ENCODE data around the gene GALNT18. TPM values are rescaled to one million over a fixed set of nuclear protein-coding genes. Genes with fewer than 3 reads are reported as not detected.

The GALNT18 gene
- total RNA-seq, 1 experiment from 2014 or later: 15.1 TPM

- DNase-seq: peak; percentile 41 to 56
- no peak overlapping the region for H3K4me3 ChIP-seq
- H3K4me1 ChIP-seq: peaks cover 42% of the 10 kb centered on the region
- peak overlapping the region; percentile 23; the same call in 1 of the 2 replicates for H3K27ac ChIP-seq
- no peaks in the 10 kb centered on the region for H3K27me3 ChIP-seq
- H3K36me3 ChIP-seq: no peaks in the 10 kb centered on the region
- H3K9me3 ChIP-seq (replicated peaks): no peaks in the 10 kb centered on the region
Measured at GRCh38 chr11:11422411-11423128, 199.2 kb downstream of the GALNT18 start.

- peaks cover 38% of the 10 kb centered on the region for H3K4me1 ChIP-seq
- no peaks in the 10 kb centered on the region for H3K9me3 ChIP-seq (replicated peaks)
- DNase-seq: no peak
- H3K36me3 ChIP-seq: no peaks in the 10 kb centered on the region
- H3K27ac ChIP-seq: no peak overlapping the region
- no peak overlapping the region for H3K4me3 ChIP-seq
- H3K27me3 ChIP-seq: no peaks in the 10 kb centered on the region
Measured at GRCh38 chr11:11421509-11421908, 200.3 kb downstream of the GALNT18 start.

DNA sequence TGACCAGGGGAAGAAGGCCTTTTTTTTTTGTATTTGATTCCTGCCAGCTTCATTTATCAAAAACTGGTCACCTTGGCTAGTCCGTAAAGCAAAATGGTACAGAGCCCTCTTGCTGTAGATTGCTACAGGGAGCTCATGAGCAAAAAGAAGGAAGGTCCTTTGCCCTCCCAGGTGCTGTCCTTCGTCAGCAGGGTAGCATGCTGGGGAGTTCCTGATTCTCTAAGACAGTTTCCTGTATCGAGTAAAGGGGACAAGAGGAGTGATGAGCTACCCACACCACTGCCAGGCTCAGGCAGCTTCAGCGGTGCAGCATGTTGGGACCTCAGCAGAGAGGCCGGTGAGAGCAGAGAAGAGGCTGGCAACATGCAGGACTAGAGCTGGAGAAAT is 200.9 kb downstream of the GALNT18 start:
- Histone ChIP-seq H3K27ac (no peak overlapping the region), H3K27me3 (no peaks in the 10 kb centered on the region), H3K36me3 (no peaks in the 10 kb centered on the region), H3K4me1 (peaks cover 38% of the 10 kb centered on the region), H3K9me3 (replicated peaks) (no peaks in the 10 kb centered on the region), H3K4me3 (no peak overlapping the region)
- DNase-seq: no peak

DNA sequence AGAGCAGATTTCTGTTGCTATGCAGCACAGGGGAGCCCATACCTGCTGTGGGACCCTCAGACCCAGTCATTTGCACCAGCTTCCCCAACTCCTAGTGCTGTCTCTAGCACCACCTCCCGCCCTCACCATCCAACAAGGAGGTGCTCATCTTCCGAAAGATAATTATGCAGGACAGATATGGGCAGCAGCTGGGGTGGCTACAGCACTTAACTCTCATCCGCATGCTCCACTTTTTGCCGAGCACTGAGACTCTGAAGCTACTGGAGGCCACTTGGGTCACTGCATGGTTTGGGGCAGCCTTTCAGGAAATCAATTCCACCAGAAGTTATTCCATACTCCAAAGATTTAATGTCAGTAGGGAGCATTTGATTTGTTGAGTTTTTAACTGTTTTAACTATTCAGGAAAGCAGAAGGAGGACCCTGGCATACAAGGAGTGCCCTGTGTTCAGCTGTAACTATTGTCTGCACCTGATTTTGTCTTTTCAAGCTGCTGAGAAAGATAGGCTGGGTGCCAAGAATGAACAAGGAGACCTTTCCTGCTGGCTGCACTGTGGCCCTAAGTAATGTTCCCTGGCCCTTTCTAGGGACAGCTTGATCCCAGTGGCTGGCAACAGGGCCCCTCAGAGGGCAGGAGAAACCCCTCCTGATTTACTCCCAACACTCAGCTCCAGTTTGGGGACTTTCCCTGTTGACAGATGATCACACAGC is 201.5 kb downstream of the GALNT18 start:
- Histone ChIP-seq H3K27ac (no peak overlapping the region), H3K4me1 (peaks cover 36% of the 10 kb centered on the region), H3K36me3 (no peaks in the 10 kb centered on the region), H3K27me3 (no peaks in the 10 kb centered on the region), H3K9me3 (replicated peaks) (no peaks in the 10 kb centered on the region), H3K4me3 (no peak overlapping the region)
- DNase-seq: no peak

DNA sequence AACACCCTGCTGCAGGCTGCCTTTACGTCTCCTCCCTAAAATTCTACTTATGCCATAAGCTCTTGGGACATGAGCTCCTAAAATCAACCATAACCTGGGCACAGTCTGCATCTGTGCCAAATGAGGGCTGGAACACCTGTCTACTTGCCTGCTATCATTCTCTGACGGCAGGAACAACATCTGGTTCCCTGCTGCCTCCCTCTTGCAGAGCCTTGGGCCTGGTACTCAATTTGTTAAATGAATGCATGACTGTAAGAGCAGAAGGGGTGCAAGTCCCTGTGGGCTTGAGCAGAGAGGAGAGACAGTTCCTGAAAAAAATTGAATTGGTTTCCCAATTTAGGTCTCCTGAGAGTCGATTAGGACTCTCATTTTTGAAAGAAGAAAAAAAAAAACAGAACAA is 202.1 kb downstream of the GALNT18 start:
- no peaks in the 10 kb centered on the region for H3K36me3 ChIP-seq
- no peaks in the 10 kb centered on the region for H3K27me3 ChIP-seq
- H3K4me1 ChIP-seq: peaks cover 36% of the 10 kb centered on the region
- H3K27ac ChIP-seq: no peak overlapping the region
- no peaks in the 10 kb centered on the region for H3K9me3 ChIP-seq (replicated peaks)
- H3K4me3 ChIP-seq: no peak overlapping the region
- DNase-seq: no peak

- H3K27me3 ChIP-seq: no peaks in the 10 kb centered on the region
- H3K4me1 ChIP-seq: peaks cover 23% of the 10 kb centered on the region
- DNase-seq: no peak
Measured at GRCh38 chr11:11416917-11417316, 204.9 kb downstream of the GALNT18 start.

GRCh38 chr11:11416502-11416901 is 205.3 kb downstream of the GALNT18 start:
- Histone ChIP-seq H3K27ac (no peak overlapping the region), H3K4me3 (no peak overlapping the region), H3K9me3 (replicated peaks) (no peaks in the 10 kb centered on the region), H3K27me3 (no peaks in the 10 kb centered on the region), H3K36me3 (no peaks in the 10 kb centered on the region), H3K4me1 (peaks cover 19% of the 10 kb centered on the region)
- peak; percentile 66 to 67 for DNase-seq

More at GRCh38 chr11:11416917-11417316, 204.9 kb downstream of the GALNT18 start:
- Histone ChIP-seq H3K4me3 (no peak overlapping the region), H3K36me3 (no peaks in the 10 kb centered on the region), H3K27ac (no peak overlapping the region), H3K9me3 (replicated peaks) (no peaks in the 10 kb centered on the region)

DNA sequence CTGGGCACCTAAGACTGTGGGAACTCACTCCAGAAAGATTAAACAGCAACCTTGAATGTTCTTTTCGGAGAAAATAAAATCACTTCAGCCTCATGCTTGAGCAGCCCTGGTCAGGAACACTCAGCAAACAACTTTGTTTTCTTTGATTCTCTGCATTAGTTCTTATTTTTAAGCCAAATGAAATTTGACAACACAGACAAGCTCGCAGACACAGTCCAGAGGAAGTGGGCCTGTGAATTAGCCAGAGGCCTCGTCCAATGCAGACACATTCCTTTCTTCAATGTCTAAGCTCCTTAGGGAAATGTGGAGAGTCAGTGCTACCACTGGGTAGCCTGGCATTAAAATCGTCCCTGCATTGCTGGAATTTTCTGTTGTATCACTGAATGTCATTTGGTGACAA is 205.9 kb downstream of the GALNT18 start:
- no peaks in the 10 kb centered on the region for H3K36me3 ChIP-seq
- no peaks in the 10 kb centered on the region for H3K27me3 ChIP-seq
- no peaks in the 10 kb centered on the region for H3K9me3 ChIP-seq (replicated peaks)
- H3K4me3 ChIP-seq: no peak overlapping the region
- no peak overlapping the region for H3K27ac ChIP-seq
- DNase-seq: no peak
- peaks cover 17% of the 10 kb centered on the region for H3K4me1 ChIP-seq

- no peaks in the 10 kb centered on the region for H3K36me3 ChIP-seq
- H3K27me3 ChIP-seq: no peaks in the 10 kb centered on the region
- no peak overlapping the region for H3K27ac ChIP-seq
- peaks cover 20% of the 10 kb centered on the region for H3K4me1 ChIP-seq
- H3K4me3 ChIP-seq: no peak overlapping the region
- H3K9me3 ChIP-seq (replicated peaks): no peaks in the 10 kb centered on the region
- no peak for DNase-seq
Measured at GRCh38 chr11:11414996-11415395, 206.8 kb downstream of the GALNT18 start.

DNA sequence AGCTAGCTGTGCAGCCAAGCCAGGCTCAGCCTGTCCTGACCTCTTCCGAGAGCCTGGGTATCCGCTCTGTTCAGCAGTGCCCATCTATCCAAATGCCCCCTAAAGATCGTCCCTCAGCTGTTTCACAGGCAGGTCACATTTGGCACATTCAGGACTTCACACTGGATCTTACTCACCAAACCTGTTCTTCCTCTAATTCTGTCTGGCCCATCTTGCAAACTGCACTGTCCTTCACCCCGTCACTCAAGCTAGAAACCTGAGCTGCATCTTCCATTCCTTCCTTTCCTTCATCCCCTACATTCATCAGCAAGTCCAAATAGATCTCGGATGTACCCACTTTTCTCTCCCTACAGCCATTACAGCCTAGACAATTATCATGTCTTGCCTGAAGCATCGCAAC is 208.0 kb downstream of the GALNT18 start:
- Histone ChIP-seq H3K27me3 (no peaks in the 10 kb centered on the region), H3K4me1 (peaks cover 21% of the 10 kb centered on the region), H3K9me3 (replicated peaks) (no peaks in the 10 kb centered on the region), H3K4me3 (no peak overlapping the region), H3K36me3 (no peaks in the 10 kb centered on the region), H3K27ac (no peak overlapping the region)
- DNase-seq: no peak

DNA sequence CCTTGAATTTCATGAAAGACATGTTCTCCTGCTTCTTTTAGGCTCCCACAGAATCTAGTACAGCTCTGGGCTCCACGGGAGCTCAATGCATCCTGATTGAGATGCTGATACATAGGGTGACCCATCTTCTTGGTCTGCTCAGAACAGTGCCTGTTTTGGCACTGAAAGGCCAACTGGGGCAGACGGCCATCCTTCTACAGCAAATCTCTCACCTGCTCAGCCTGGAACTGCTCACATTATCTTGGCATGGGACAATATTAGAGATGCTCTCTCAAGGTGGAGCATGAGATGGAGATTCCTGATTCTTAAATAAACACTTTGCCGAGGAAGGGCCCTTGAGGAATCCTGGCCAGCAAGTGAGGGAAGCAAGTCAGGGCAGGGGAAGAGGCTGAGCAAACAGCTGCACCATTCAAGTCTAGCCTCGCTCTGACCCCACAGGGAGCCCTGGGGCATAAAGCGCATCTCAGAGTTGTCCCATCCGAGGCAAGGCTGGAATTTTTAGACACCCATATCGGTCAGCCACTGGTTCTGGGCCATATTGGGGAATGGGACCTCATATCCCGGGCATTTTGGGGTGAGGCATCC is 210.3 kb downstream of the GALNT18 start:
- H3K4me3 ChIP-seq: no peak overlapping the region
- no peaks in the 10 kb centered on the region for H3K36me3 ChIP-seq
- H3K27me3 ChIP-seq: no peaks in the 10 kb centered on the region
- peak in 1 of 2 experiments; percentile 25 for DNase-seq
- no peaks in the 10 kb centered on the region for H3K9me3 ChIP-seq (replicated peaks)
- H3K4me1 ChIP-seq: peaks cover 14% of the 10 kb centered on the region
- H3K27ac ChIP-seq: no peak overlapping the region

DNA sequence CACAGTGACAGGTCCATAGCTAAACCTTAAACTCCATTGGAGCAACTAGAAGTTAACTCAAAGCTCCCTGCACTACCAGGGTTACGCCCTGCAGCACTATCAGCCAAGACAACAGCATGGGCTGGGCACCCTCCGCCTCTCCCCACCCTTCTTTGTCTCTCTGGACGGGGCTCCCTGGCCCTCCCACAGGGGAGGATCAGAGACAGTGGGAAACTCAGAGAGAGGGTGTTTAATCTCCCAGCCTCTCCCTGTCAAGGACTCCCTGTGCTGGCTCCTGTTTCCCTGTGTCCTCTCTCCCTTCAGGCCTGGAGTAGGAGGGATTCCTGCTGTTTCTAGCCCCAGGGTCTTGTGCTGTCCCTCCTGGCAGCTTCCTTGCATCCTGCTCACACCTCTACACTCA is 211.9 kb downstream of the GALNT18 start:
- no peaks in the 10 kb centered on the region for H3K27me3 ChIP-seq
- DNase-seq: peak in 1 of 2 experiments; percentile 48
- H3K36me3 ChIP-seq: no peaks in the 10 kb centered on the region
- no peak overlapping the region for H3K4me3 ChIP-seq
- 0 out of 2 replicates have a peak, but pooled peaks cover 4% of the 10 kb centered on the region for H3K4me1 ChIP-seq
- no peaks in the 10 kb centered on the region for H3K9me3 ChIP-seq (replicated peaks)
- no peak overlapping the region for H3K27ac ChIP-seq

DNA sequence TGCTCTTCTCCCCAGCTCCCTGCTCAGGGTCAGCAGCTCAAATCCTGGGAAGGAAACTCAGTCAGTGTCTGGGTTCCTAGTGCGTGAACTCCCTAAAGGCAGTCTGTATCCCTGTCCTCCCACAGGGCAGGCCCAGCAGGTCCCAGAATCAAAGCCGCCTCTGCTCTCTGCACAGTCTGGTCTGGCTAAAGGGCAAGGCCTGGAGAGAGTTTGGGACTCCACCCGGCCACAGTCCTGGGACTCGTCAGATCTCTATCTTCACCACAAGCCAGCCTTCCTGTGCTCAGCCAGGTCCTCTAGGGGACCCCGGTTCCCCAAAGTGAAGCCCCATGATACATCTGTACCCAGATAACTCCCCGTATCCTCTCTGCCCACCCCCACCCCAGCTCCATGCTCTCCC is 212.6 kb downstream of the GALNT18 start:
- Histone ChIP-seq H3K9me3 (replicated peaks) (no peaks in the 10 kb centered on the region), H3K36me3 (no peaks in the 10 kb centered on the region), H3K4me1 (0 out of 2 replicates have a peak, but pooled peaks cover 4% of the 10 kb centered on the region), H3K27me3 (no peaks in the 10 kb centered on the region), H3K4me3 (no peak overlapping the region), H3K27ac (no peak overlapping the region)
- no peak for DNase-seq

DNA sequence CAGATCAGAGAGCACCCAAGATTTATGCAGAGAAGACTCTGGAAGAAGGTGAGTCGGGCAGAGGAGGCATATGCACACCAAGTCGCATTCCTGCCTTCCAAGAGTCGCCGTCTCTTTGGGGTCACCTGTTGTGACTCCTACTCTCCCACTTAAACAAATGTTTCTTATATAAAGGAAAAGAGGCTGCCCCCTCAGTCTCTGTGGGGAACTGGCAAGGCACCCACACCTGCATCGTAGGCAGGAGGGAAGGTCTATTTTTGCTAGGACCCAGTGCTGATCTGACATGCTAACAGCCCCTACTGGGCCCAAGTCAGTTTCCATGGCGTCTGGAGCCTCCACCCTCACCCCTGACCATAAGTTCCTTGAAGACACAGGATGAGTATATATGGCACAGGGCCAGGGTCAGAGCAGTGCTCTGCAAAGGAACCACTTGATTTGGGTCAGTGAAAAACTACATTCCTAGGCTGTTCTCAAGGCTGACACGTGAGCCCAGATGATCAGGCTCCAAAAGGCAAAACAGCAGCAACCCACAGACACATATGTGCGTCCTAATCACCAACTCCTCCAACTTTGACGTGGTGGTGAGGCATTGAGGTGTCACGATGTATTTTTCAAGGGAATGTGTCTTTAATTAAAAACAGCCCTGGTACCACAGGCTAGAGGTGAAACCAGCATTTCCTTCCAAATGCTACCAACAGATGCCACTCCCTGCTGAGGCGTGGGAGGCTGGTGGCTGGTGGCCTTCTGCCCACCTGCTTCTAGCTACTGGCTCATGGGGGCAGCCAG is 213.2 kb downstream of the GALNT18 start:
- no peak overlapping the region for H3K4me3 ChIP-seq
- H3K9me3 ChIP-seq (replicated peaks): no peaks in the 10 kb centered on the region
- no peaks in the 10 kb centered on the region for H3K27me3 ChIP-seq
- DNase-seq: no peak
- H3K27ac ChIP-seq: no peak overlapping the region
- H3K4me1 ChIP-seq: 0 out of 2 replicates have a peak, but pooled peaks cover 4% of the 10 kb centered on the region
- no peaks in the 10 kb centered on the region for H3K36me3 ChIP-seq

DNA sequence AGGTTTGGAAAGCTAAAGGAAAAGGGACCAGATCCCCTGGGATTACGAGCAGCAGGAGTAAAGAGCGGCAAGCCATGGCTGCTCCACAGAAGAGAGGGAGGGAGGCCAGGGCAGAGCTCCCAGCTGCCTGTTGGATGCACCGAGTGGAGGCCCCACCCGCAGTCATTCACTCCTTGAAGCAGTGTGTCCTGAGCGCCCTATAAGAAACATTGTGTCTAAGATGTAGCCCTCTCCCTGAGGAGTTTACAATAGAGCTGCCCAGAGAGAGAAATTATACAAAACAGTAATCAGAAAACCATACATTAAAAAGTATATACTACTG is 214.1 kb downstream of the GALNT18 start:
- DNase-seq: no peak
- Histone ChIP-seq H3K9me3 (replicated peaks) (no peaks in the 10 kb centered on the region), H3K36me3 (no peaks in the 10 kb centered on the region), H3K4me3 (no peak overlapping the region), H3K27ac (no peak overlapping the region), H3K27me3 (no peaks in the 10 kb centered on the region), H3K4me1 (0 out of 2 replicates have a peak, but pooled peaks cover 4% of the 10 kb centered on the region)

Data from SJCRH30 (cell line).